DOHH2 (cell line): Measurements from ENCODE around the gene SCPEP1.

Source experiments
- EZH2phosphoT487 ChIP-seq: fragments of 200-600 bp; sonication (generic); IDR thresholded peaks from 2 replicates; pipeline ENCODE4 v1.6.1; 2017; ENCODE audit warnings: borderline replicate concordance, mild to moderate bottlenecking, antibody characterized with exemption, low read length, moderate library complexity, mixed read lengths
- TF ChIP-seq, protein P1 (sequence below): fragments of 200-600 bp; sonication (generic); IDR thresholded peaks from one replicate; pipeline ENCODE4 v1.5.1; 2014; ENCODE audit warnings: antibody characterized with exemption, mild to moderate bottlenecking, low read depth, low read length; ENCODE audit not compliant: poor library complexity, severe bottlenecking

GRCh38 chr17:56973520-56973919, 4.4 kb upstream of the SCPEP1 start:
- no peak for TF ChIP-seq EZH2phosphoT487
- TF ChIP-seq, protein P1, sequence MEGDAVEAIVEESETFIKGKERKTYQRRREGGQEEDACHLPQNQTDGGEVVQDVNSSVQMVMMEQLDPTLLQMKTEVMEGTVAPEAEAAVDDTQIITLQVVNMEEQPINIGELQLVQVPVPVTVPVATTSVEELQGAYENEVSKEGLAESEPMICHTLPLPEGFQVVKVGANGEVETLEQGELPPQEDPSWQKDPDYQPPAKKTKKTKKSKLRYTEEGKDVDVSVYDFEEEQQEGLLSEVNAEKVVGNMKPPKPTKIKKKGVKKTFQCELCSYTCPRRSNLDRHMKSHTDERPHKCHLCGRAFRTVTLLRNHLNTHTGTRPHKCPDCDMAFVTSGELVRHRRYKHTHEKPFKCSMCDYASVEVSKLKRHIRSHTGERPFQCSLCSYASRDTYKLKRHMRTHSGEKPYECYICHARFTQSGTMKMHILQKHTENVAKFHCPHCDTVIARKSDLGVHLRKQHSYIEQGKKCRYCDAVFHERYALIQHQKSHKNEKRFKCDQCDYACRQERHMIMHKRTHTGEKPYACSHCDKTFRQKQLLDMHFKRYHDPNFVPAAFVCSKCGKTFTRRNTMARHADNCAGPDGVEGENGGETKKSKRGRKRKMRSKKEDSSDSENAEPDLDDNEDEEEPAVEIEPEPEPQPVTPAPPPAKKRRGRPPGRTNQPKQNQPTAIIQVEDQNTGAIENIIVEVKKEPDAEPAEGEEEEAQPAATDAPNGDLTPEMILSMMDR: no peak
